SK-N-MC (cell line): Measurements from ENCODE around the gene RACGAP1.

Experiments used
- EZH2 ChIP-seq: fragments of 200-600 bp; sonication (generic); IDR thresholded peaks from one replicate; pipeline ENCODE4 v1.6.1; 2017; ENCODE audit warnings: antibody characterized with exemption
- FOXP2 ChIP-seq: optimal IDR thresholded peaks from 2 replicates; pipeline ENCODE3; 2011; ENCODE audit warnings: mild to moderate bottlenecking, moderate library complexity; ENCODE audit not compliant: insufficient read depth; ENCODE audit errors: extremely low read length, control extremely low read depth
- POLR2AphosphoS5 ChIP-seq: IDR thresholded peaks from 2 replicates; pipeline ENCODE4 v1.6.1; 2012; ENCODE audit warnings: mild to moderate bottlenecking, low read depth, low read length, borderline replicate concordance

DNA sequence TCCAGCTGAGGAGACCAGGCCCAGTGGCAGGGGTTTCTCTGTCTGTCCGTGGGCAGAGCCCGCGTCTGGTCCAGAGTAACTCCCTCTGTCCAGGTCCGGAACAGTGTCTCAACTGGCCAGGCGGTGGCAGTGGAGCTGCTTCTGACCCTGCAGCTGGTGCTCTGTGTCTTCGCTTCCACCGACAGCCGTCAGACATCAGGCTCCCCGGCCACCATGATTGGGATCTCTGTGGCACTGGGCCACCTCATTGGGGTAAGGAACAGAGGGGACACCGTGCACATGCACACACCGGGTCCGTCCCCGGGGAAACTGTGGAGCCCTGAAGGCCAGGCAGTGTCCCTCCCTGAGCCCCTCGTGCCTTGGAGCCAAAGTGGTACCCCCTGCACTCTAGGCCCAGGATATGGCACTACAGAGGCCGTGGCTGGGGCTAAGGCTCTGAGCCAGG lies 51.0 kb downstream of the RACGAP1 start:
- no peak for TF ChIP-seq POLR2AphosphoS5
- no peak for TF ChIP-seq EZH2
- TF ChIP-seq FOXP2 = no peak
